Activated CD8-positive, alpha-beta memory T cell treated with anti-CD3 and anti-CD28 coated beads, Interleukin-2, amount 50 U/mL, for 4 hours (primary cell): Measurements from ENCODE around the gene TLL1.

Experiments
- DNase-seq: peaks from one replicate; pipeline ENCODE4 v3.0.0-alpha.2; 2020

Gene TLL1

GRCh38 chr4:166066936-166067335 is 193.9 kb downstream of the TLL1 start:
- DNase-seq: no peak

DNA sequence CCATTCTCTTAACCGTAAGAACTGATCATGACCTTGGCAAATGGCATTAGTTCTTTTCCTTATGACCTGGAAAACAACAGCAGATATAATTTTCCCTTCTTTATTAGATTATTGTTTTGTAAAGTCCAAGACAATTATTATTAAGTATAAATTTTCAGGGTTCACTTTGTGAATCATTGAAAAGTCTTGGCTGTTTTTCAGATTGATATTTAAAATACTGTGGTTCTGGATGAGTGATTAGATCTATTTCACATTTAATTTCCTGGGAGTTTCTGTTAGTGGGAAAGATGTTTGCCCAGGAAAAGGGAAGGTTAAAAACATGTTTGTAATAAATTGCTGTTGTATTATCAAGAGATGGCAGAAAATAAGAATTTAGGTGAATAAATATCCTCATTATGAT is 194.9 kb downstream of the TLL1 start:
- DNase-seq: no peak

- DNase-seq: no peak
These were observed 200.7 kb downstream of the TLL1 start for GRCh38 chr4:166073783-166074182.

DNA sequence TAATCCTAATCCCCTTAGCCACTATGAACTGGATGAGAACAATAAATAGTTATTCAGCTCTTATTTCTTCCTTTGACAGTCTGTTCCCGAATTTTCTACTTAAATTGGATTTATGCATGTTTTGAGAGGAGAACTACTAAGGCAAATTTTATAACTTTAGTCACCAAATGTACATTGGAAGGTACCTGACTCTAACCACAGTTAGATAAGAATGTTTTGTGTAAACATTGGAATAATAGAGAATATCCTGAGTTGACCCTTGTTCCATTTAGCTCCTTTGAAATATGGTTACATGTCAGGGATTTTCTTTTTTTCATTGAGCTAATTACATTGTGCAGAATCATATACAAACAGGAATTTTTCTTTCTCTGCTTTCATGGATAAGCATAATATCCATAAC is 202.6 kb downstream of the TLL1 start:
- no peak for DNase-seq

DNA sequence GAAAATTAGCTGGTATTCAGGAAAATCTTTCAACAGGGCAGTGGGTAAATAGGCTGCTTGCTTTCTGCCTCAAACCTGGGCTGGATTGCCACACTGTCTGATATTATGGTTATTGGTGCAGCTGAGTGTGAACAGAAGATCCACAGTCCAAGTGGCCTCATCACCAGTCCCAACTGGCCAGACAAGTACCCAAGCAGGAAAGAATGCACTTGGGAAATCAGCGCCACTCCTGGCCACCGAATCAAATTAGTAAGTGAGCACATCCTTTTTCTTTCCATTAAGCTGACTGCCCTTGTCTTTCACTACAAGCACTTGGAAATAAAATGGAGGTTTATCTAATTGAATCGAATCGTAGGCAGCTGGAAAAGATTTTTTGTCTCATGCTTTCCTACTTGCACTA is 204.7 kb downstream of the TLL1 start:
- no peak for DNase-seq

DNA sequence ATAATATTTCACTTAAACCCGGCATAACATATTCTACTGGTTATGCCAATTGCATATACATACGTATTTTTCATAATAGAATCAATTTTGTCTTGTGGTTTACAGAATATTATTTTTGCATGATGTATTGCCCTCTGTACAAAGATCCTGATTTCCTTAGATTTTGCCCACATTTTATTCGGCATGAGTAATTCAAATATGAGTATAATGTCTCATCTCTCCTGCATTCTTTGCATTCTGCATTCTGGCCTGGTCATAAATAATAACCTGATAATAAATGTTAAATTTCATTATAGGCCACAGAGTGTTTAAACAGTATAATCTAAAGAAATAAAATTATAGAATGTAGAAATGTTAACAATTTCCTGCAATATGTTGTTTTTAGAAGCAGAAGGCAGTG is 205.3 kb downstream of the TLL1 start:
- no peak for DNase-seq

DNA sequence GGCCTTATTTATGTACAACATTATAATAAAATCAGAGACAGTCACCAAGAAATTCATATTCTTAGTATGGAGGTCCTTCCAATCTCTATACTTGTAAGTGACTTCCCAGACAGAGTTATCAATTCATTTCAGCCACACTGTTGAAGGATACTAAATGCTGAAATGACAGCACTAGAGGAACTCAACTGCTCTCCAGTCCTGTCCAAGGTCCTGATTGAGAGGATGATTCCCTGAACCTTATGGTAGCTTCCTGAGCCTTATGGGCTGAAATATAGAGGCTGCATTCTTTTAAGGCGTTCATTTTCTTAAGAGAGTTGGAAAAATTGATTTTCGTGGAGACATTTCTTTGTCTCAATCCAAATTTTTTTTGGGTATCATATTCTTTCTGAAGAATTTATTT is 205.9 kb downstream of the TLL1 start:
- DNase-seq: no peak

DNA sequence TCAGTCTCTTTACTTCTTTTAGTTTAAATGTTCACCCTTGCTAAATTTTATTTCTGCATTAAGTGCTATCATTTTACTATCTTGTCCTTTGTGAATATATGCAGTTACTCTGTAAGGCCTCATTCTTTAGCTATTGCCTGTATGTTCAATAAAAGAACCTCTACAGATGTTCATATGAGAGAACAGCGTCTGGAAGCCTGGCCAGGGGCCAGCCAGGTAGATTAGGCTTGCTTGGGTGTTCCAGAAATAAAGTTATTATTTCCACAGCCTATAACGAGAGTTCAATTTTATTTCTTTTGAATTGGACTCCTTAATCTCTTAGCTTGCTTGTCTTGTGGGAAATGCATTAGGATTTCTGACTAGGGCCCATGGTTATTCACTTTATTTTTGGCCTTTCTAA is 214.5 kb downstream of the TLL1 start:
- no peak for DNase-seq

- DNase-seq: no peak
These were observed 215.5 kb downstream of the TLL1 start for GRCh38 chr4:166088576-166088975.

DNA sequence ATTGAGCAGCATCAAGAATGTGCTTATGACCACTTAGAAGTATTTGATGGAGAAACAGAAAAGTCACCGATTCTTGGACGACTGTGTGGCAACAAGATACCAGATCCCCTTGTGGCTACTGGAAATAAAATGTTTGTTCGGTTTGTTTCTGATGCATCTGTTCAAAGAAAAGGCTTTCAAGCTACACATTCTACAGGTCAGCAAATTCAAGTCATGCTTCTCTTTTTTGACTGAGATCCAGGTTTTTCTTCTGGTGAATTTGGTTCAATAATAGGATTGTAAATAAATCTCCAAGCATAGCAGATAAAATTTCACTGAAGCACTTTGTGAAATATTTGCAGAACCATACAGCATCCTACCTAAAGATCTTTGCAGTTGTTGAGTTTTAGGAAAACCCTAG is 218.1 kb downstream of the TLL1 start:
- no peak for DNase-seq

- no peak for DNase-seq
These were observed 219.0 kb downstream of the TLL1 start for GRCh38 chr4:166091912-166092510.

GRCh38 chr4:166092797-166093290 is 219.8 kb downstream of the TLL1 start:
- no peak for DNase-seq

GRCh38 chr4:166104623-166105022 is 231.6 kb downstream of the TLL1 start:
- DNase-seq: no peak

DNA sequence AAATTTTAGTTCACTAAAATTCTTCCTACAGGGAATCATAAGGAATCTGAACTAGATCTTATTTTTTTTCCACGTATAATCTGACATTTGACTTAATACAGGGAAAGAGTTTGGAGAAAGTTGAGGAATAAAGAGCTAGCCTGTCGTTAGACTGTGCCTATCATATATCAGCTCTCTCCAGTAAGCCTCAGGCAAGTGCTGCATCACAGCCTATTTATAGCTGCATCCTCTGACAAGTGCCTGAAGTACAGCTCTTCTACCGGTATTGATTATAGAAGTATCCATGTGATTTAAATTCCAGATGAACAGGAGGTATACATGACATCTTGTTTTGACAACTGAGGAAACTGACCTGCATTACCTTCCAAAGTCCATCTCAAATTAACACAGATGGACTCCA is 248.9 kb downstream of the TLL1 start:
- DNase-seq: no peak

- no peak for DNase-seq
These were observed 250.5 kb downstream of the TLL1 start for GRCh38 chr4:166123546-166123945.

DNA sequence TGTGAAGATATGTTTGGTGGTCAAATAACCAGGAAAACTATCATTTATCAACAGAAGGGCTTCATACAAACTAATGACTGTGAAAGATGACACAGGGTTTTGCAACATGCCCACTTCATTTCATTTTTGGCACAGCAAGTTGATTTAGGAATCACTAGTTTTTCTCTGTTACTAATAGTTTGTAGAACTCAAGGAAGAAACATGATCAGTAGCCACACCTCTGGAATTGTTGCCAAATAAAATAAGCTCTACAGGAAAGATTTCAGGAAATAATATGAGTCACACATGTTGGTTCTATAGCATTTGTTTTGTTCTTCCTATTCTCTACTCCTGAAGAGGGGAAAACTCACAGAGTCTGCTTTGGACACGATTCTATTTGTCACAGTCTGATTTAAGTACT is 255.4 kb downstream of the TLL1 start:
- DNase-seq: no peak

- DNase-seq: no peak
These were observed 261.2 kb downstream of the TLL1 start for GRCh38 chr4:166134285-166134684.

- no peak for DNase-seq
These were observed 267.9 kb downstream of the TLL1 start for GRCh38 chr4:166140951-166141350.

DNA sequence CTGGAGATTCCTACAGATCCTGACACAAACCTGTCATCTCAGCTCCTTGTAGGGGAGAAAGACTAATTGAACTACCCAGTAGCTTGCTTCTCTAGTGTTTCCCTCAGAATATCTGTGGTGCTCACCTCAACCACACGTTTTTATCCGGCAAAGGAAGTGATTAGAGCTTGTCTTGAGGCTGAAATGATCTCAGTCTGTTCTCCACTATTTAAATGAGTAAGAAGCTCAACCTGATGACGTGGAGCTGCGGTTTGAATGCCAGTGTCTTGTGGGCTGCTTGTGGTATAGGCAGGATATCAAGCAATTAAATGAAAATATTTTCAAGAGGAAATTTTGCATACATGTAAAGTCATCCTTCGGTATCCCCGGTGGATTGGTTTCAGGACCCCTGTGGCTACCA is 270.2 kb downstream of the TLL1 start:
- DNase-seq: no peak

DNA sequence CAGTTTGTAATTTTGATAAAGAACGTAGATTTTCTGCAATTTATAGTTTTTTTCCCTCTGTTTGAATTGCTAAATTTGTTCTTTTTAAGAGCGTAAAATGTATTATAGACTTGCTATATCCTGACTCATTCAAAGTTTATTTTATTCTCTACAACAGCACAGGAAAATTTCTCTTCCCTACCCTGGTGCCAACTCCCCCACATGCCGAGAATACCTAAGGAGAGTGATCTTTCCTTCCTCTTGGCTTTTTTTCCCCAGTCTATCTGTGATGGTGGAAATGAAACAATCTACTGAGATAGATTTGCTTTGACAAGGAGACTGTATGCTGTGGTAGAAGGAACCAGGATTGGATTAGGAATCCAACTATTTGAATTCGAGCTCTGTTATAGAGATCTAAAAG is 271.6 kb downstream of the TLL1 start:
- DNase-seq: no peak

GRCh38 chr4:166146806-166147540 is 273.9 kb downstream of the TLL1 start:
- no peak for DNase-seq
